ENCODE results near the gene DYNC1H1.

- no peak for TF ChIP-seq POLR2A (IDR thresholded peaks at IDR 0.05; ENCODE audit: low read length)
- no peak for TF ChIP-seq GATA1 (IDR thresholded peaks at IDR 0.05; ENCODE audit: low read depth, low read length)
These were observed 9.0 kb downstream of the DYNC1H1 start for GRCh38 chr14:101973356-101973755.

All from erythroblast (primary cell).